ENCODE data around the gene AP1B1.

AP1B1 gene

GRCh38 chr22:29298641-29299040, 89.7 kb downstream of the AP1B1 start:
- DNase-seq (ENCODE audit: low read depth): no peak
- TF ChIP-seq CTCF (IDR thresholded peaks at IDR 0.05; ENCODE audit: control insufficient read depth, insufficient read depth, low read depth, low read length, missing control alignments): no peak
- no peak overlapping the region for H3K4me3 ChIP-seq (ENCODE audit: control insufficient read depth, low read depth, low read length)

- DNase-seq (ENCODE audit: low read depth): no peak
- no peak overlapping the region for H3K4me3 ChIP-seq (ENCODE audit: control insufficient read depth, low read depth, low read length)
- TF ChIP-seq CTCF (IDR thresholded peaks at IDR 0.05; ENCODE audit: control insufficient read depth, insufficient read depth, low read depth, low read length, missing control alignments): no peak
Measured at GRCh38 chr22:29292379-29292778, 96.0 kb downstream of the AP1B1 start.

GRCh38 chr22:29291215-29291614, 97.2 kb downstream of the AP1B1 start:
- no peak overlapping the region for H3K4me3 ChIP-seq (ENCODE audit: control insufficient read depth, low read depth, low read length)
- DNase-seq (ENCODE audit: low read depth): no peak
- TF ChIP-seq CTCF (IDR thresholded peaks at IDR 0.05; ENCODE audit: control insufficient read depth, insufficient read depth, low read depth, low read length, missing control alignments): no peak

- no peak for DNase-seq (ENCODE audit: low read depth)
- no peak for TF ChIP-seq CTCF (IDR thresholded peaks at IDR 0.05; ENCODE audit: control insufficient read depth, insufficient read depth, low read depth, low read length, missing control alignments)
- no peak overlapping the region for H3K4me3 ChIP-seq (ENCODE audit: control insufficient read depth, low read depth, low read length)
Measured at GRCh38 chr22:29290061-29290460, 98.3 kb downstream of the AP1B1 start.

GRCh38 chr22:29288837-29289236, 99.5 kb downstream of the AP1B1 start:
- no peak for DNase-seq (ENCODE audit: low read depth)
- no peak overlapping the region for H3K4me3 ChIP-seq (ENCODE audit: control insufficient read depth, low read depth, low read length)
- TF ChIP-seq CTCF (IDR thresholded peaks at IDR 0.05; ENCODE audit: control insufficient read depth, insufficient read depth, low read depth, low read length, missing control alignments): no peak

GRCh38 chr22:29284196-29284595, 104.2 kb downstream of the AP1B1 start:
- H3K4me3 ChIP-seq (ENCODE audit: control insufficient read depth, low read depth, low read length): no peak overlapping the region
- no peak for DNase-seq (ENCODE audit: low read depth)
- no peak for TF ChIP-seq CTCF (IDR thresholded peaks at IDR 0.05; ENCODE audit: control insufficient read depth, insufficient read depth, low read depth, low read length, missing control alignments)

GRCh38 chr22:29277927-29278326, 110.4 kb downstream of the AP1B1 start:
- DNase-seq (ENCODE audit: low read depth): no peak
- TF ChIP-seq CTCF (IDR thresholded peaks at IDR 0.05; ENCODE audit: control insufficient read depth, insufficient read depth, low read depth, low read length, missing control alignments): no peak
- no peak overlapping the region for H3K4me3 ChIP-seq (ENCODE audit: control insufficient read depth, low read depth, low read length)

All from AG09309 (cell line).